Stimulated activated CD4-positive, alpha-beta T cell treated with anti-CD3 and anti-CD28 coated beads, TNF-alpha, amount 100 ng/mL, for 24 hours (primary cell): Measurements from ENCODE around the gene LYZL1.
"Not testable (repeated sequence)": the region's sequence is repeated elsewhere in the genome, so short reads cannot be mapped to it uniquely, and the experiment has no call there.

Source experiments
- DNase-seq, 3 experiments: peaks; one replicate each; pipeline ENCODE4 v3.0.0-alpha.2; 2020; ENCODE audit warnings: low read depth in 3 of 3

Gene LYZL1

GRCh38 chr10:29308142-29308541, 19.3 kb downstream of the LYZL1 start:
- DNase-seq: not testable (repeated sequence)

DNA sequence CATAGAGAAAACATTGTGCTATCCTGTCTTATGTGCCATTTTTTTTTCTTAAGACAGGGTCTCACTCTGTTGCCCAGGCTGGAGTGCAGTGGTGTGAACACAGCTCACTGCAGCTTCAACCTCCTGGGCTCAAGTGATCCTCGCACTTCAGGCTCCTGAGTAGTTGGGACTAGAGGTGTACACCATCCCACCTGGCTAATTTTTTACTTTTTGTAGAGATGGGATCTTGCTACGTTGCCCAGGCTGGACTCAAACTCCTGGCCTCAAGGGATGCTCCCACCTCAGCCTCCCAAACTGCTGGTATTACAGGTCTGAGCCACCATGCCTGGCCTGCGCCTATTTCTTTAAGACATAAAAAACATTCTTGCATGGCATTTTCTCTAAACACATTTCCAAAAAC, 20.6 kb downstream of the LYZL1 start:
- DNase-seq: no peak

- DNase-seq: not testable (repeated sequence)
These were observed 21.6 kb downstream of the LYZL1 start for GRCh38 chr10:29310463-29310862.

- no peak for DNase-seq
These were observed 24.2 kb downstream of the LYZL1 start for GRCh38 chr10:29313071-29313470.

- no peak for DNase-seq
These were observed 25.9 kb downstream of the LYZL1 start for GRCh38 chr10:29314726-29315125.

- no peak for DNase-seq
These were observed 26.9 kb downstream of the LYZL1 start for GRCh38 chr10:29315814-29316213.

- no peak for DNase-seq
These were observed 27.6 kb downstream of the LYZL1 start for GRCh38 chr10:29316308-29317026.

DNA sequence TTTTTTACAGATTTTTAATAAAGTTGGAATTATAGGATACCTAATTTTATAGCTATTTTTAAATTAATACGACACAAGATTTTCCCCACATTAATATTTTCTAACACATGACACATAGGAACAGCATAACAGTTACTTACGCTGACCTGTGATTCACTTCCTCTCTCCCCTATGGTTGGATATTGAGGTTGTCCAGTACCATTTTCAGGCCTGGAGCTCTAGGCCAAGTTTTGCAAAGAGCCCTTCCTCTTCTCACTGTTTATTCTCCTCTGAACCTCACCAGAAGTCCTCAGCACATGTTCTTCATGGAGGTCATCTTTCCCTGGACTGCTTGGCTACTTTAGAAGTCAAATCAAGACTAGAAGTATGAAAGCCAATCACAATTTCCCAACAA, 28.2 kb downstream of the LYZL1 start:
- DNase-seq: no peak

- DNase-seq: no peak
These were observed 28.7 kb downstream of the LYZL1 start for GRCh38 chr10:29317423-29318021.

DNA sequence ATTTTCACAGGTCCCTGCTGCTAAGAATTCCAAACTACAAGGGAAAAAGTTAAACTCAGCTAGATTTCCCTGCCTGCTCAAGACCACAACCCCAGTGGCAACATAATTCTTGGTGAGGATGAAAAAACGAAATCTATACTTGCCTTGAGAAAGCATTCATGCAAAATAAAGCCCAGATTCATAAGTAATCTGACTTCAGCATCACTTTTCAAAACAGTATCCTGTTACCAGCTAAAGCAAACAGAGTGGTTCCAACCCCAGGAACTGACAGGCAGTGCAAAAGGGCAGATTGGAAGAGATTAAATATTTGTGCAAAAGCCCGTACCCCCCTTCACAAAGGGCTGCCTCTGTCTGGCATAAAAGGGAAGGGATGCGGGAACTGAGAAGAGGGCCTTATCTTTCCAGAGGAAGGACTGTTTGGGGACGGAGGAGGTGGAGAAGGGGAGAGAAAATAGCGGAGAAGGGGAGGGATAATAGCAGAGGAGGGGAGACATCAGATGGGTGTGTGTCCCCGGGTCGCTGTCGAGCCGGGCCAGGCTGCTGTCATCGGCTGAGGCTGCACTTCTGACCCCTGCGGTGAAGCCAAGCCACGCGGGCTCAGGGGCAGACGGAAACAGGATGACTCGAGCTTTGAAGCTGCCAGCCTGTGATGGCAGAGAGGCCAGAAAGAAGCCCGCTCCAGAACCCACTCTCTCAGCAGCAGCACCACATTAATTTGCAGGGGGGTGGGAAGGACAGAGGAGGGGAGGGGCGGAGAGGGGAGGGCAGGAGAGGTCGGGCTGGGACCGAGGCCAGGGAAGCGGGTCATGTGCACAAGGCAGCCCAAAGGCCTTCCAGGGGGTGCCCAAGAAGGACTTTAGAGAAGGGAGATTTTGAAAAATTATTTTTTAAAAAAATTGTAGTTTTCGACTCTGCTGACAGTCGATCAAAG, 29.5 kb downstream of the LYZL1 start:
- DNase-seq: not testable (repeated sequence)

GRCh38 chr10:29319205-29319781, 30.4 kb downstream of the LYZL1 start:
- DNase-seq: no peak

DNA sequence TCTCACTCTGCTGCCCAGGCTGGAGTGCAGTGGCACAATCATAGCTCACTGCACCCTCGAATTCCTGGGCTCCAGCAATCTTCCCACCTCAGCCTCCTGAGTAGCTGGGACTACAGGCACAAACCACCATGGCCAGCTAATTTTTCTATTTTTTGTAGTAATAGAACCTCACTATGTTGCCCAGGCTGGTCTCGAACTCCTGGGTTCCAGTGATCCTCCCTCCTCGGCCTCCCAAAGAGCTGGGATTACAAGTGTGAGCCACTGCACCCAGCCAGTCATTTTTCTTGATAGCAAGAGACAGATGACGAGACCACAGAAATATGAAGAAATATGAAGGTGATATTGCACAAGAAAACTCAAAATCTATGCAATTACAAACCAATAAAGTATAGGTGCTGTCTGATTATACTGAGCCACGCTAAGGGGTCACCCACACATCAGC, 31.8 kb downstream of the LYZL1 start:
- DNase-seq: not testable (repeated sequence)

- DNase-seq: no peak
These were observed 32.8 kb downstream of the LYZL1 start for GRCh38 chr10:29321656-29322055.

DNA sequence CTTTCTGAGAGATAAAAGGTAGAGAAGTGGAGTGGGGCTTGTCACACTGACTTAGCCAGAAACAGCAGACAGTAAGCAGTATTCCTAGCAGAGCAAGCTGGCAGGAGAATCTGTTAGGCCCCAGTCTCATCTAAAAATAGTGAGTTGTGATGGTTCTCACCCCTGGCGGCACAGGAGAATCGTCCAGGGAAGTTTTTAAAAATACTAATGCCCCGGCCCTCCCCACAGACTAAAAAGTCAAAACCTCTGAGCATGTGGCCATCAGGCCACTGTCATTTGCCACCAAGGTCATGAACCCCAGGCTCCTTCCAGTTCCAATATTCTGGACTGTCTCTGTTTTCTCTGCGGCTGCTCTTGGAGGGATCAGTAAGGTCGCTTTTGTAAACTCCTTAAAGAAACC, 34.0 kb downstream of the LYZL1 start:
- DNase-seq: no peak

DNA sequence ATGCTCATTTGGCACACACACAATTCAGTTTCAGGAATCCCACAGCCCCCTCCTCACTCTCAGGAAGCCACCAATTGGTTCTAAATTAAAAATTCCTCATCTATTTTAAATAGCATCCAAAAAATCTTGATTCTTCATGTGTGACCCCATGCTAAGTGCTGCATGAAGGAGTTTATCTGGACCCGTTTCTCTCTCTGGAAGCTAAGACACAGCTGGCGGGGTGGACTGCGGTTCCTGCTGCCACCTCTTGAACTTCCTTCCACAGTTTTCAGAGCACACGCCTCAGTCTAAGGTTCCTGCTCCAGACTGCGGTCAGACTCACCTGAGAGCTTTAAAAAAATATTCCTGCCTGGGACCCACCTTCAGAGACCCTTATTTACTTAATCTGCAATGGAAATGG, 34.5 kb downstream of the LYZL1 start:
- DNase-seq: no peak

GRCh38 chr10:29324220-29324841, 35.5 kb downstream of the LYZL1 start:
- no peak for DNase-seq

- DNase-seq: no peak
These were observed 37.4 kb downstream of the LYZL1 start for GRCh38 chr10:29326299-29326698.

- no peak for DNase-seq
These were observed 38.2 kb downstream of the LYZL1 start for GRCh38 chr10:29326886-29327745.

DNA sequence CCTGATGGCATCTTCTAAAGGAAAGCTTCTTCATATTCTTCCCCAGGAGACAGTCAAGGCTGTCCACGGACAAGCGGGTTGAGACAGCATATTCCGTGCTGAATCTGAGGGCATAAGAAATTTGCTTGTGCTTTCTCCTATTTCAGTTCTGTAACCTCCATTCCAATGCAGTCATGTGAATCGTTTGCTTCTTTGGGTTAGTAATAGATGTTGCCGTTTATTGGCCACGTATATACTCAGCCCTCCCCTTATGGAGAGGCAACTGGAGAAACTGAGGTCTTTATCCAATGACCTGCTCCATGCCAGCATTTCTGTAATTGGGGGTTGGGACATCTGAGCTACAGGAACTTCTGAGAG, 38.9 kb downstream of the LYZL1 start:
- no peak for DNase-seq

DNA sequence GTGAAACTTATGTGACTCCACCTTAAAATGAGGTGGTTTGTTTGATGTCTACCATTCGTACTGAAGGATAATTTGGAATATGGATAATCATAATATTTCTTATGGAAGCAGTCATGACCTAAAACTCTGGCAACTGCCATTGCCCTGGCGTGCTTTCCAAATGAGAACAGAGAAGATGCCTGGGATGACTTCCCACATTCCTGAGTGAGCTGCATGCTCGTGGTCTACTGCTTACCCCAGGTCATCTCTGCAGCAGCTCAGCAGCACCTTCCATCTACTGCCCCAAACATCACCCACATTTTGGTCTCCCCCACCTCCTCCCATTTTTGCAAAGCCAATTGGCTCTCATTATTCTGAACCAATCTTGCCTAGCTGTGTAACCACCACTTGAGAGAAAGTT, 40.1 kb downstream of the LYZL1 start:
- DNase-seq: no peak

DNA sequence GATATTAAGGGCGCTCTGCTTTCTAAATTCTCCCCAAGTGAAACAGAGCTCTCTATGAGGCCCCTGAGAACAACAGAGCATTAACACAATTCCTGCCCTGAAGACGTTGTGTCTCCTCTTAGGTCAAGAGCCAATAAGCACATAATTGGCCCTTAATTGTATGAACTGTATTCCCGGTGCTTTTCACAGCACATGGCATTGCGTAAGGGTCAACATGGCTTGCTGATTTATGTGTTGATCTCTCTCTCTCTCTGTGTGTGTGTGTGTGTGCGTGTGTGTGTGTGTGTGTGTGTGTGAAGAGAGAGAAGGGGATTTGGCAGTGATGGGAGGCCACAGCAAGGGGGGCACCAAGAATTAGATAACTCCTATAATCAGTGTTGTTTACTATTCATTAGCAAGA, 40.5 kb downstream of the LYZL1 start:
- no peak for DNase-seq
